Measurements from ENCODE around the gene MYH7B. TPM values are rescaled to one million over a fixed set of nuclear protein-coding genes. Genes with fewer than 3 reads are reported as not detected.

The MYH7B gene
- total RNA-seq, 1 experiment from 2014 or later, result 1.0 TPM

- Histone ChIP-seq H2AFZ (no peak overlapping the region), H4K20me1 (ENCODE audit: insufficient read depth) (no peaks in the 10 kb centered on the region; the same call in 1 of the 2 replicates), H3K4me3 (no peak overlapping the region), H3K79me2 (ENCODE audit: low read depth) (no peaks in the 10 kb centered on the region), H3K9me2 (ENCODE audit: insufficient read depth) (no peaks in the 10 kb centered on the region), H3K4me2 (no peak overlapping the region), H3K27me3 (ENCODE audit: insufficient read depth, low read depth) (no peaks in the 10 kb centered on the region), H3K36me3 (ENCODE audit: low read depth) (no peaks in the 10 kb centered on the region), H3K4me1 (replicated peaks; ENCODE audit: insufficient read depth) (no peaks in the 10 kb centered on the region), H3F3A (ENCODE audit: insufficient read depth, low read depth) (0 out of 2 replicates have a peak, but pooled peaks cover 3% of the 10 kb centered on the region), H3K9me3 (ENCODE audit: insufficient read depth, low read depth) (no peaks in the 10 kb centered on the region), H3K27ac (no peak overlapping the region)
- ChIA-PET CTCF (interaction anchor here (0.5 to 1.1 kb wide), 3 partner anchors 62 to 128 kb away, joined by 3 to 4 read pairs (median 3); partner anchors contain the start of gene GGT7), POLR2A (ENCODE audit: unreplicated experiment) (interaction anchor here (0.6 to 0.7 kb wide), 3 partner anchors 61 to 879 kb away, joined by 3 to 4 read pairs (median 4); no protein-coding TSS in a partner anchor)
- no TSS peak for BruUV-seq (replicated peaks)
- DNase-seq, result no peak
- intact Hi-C loops (cut with micrococcal nuclease; ENCODE audit: unreplicated experiment), result no loop called here
- TF ChIP-seq CTCF (conservative IDR thresholded peaks at IDR 0.05), result no peak
- TF ChIP-seq EZH2 (IDR thresholded peaks at IDR 0.05; ENCODE audit: low read depth), result no peak
Observed at GRCh38 chr20:35000922-35001595, 45.4 kb downstream of the MYH7B start.

- no TSS peak for BruUV-seq (replicated peaks)
- no peak overlapping the region for H3K4me2 ChIP-seq
- H3K4me1 ChIP-seq (replicated peaks; ENCODE audit: insufficient read depth), result no peaks in the 10 kb centered on the region
- POLR2A ChIA-PET (ENCODE audit: unreplicated experiment), result interaction anchor here (0.7 kb wide), 2 partner anchors 60 to 878 kb away, joined by 4 read pairs; no protein-coding TSS in a partner anchor
- no peaks in the 10 kb centered on the region for H3K36me3 ChIP-seq (ENCODE audit: low read depth)
- CTCF ChIA-PET, result interaction anchor here (0.7 to 1.1 kb wide), 2 partner anchors 128 to 129 kb away, joined by 3 to 4 read pairs; partner anchors contain the start of gene GGT7
- H4K20me1 ChIP-seq (ENCODE audit: insufficient read depth), result no peaks in the 10 kb centered on the region; the same call in 1 of the 2 replicates
- no peak for DNase-seq
- no peaks in the 10 kb centered on the region for H3K27me3 ChIP-seq (ENCODE audit: insufficient read depth, low read depth)
- 0 out of 2 replicates have a peak, but pooled peaks cover 3% of the 10 kb centered on the region for H3F3A ChIP-seq (ENCODE audit: insufficient read depth, low read depth)
- H3K4me3 ChIP-seq, result no peak overlapping the region
- H3K79me2 ChIP-seq (ENCODE audit: low read depth), result no peaks in the 10 kb centered on the region
- H2AFZ ChIP-seq, result no peak overlapping the region
- no peaks in the 10 kb centered on the region for H3K9me2 ChIP-seq (ENCODE audit: insufficient read depth)
- no peak overlapping the region for H3K27ac ChIP-seq
- H3K9me3 ChIP-seq (ENCODE audit: insufficient read depth, low read depth), result no peaks in the 10 kb centered on the region
- intact Hi-C loops (cut with micrococcal nuclease; ENCODE audit: unreplicated experiment), result no loop called here
- TF ChIP-seq CTCF (conservative IDR thresholded peaks at IDR 0.05) (no peak; the same call in 1 of the 2 replicates), EZH2 (IDR thresholded peaks at IDR 0.05; ENCODE audit: low read depth) (no peak)
Observed at GRCh38 chr20:35001596-35002362, 46.1 kb downstream of the MYH7B start.

GRCh38 chr20:35002426-35003210, 47.0 kb downstream of the MYH7B start:
- H3F3A ChIP-seq (ENCODE audit: insufficient read depth, low read depth), result 0 out of 2 replicates have a peak, but pooled peaks cover 3% of the 10 kb centered on the region
- no peak overlapping the region for H3K4me3 ChIP-seq
- no TSS peak for BruUV-seq (replicated peaks)
- ChIA-PET CTCF (interaction anchor here (0.5 kb wide), 1 partner anchor 94 kb away, joined by 7 read pairs; no protein-coding TSS in a partner anchor), POLR2A (ENCODE audit: unreplicated experiment) (no interaction called here)
- intact Hi-C loops (cut with micrococcal nuclease; ENCODE audit: unreplicated experiment), result no loop called here
- H3K27me3 ChIP-seq (ENCODE audit: insufficient read depth, low read depth), result no peaks in the 10 kb centered on the region
- no peaks in the 10 kb centered on the region for H3K36me3 ChIP-seq (ENCODE audit: low read depth)
- no peaks in the 10 kb centered on the region for H3K79me2 ChIP-seq (ENCODE audit: low read depth)
- H3K9me2 ChIP-seq (ENCODE audit: insufficient read depth), result no peaks in the 10 kb centered on the region
- H3K27ac ChIP-seq, result no peak overlapping the region
- no peaks in the 10 kb centered on the region for H3K9me3 ChIP-seq (ENCODE audit: insufficient read depth, low read depth)
- H2AFZ ChIP-seq, result no peak overlapping the region
- TF ChIP-seq EZH2 (IDR thresholded peaks at IDR 0.05; ENCODE audit: low read depth) (no peak), CTCF (conservative IDR thresholded peaks at IDR 0.05) (no peak)
- no peaks in the 10 kb centered on the region; the same call in 1 of the 2 replicates for H4K20me1 ChIP-seq (ENCODE audit: insufficient read depth)
- no peaks in the 10 kb centered on the region for H3K4me1 ChIP-seq (replicated peaks; ENCODE audit: insufficient read depth)
- no peak for DNase-seq
- no peak overlapping the region for H3K4me2 ChIP-seq
